Endometrial microvascular endothelial cells (primary cell): Measurements from ENCODE around the gene RPS3A. TPM values are rescaled to one million over a fixed set of nuclear protein-coding genes. Genes with fewer than 3 reads are reported as not detected.
"Not testable (repeated sequence)": the region's sequence is repeated elsewhere in the genome, so short reads cannot be mapped to it uniquely, and the experiment has no call there.

Source experiments
- in situ Hi-C: cut with HindIII; loops from 2 replicates; pipeline ENCODE4 v1.10.0; 2017; ENCODE audit warnings: low sequenced_read_pairs, low pct_unique_long_range_greater_than_20kb; ENCODE audit errors: inconsistent ontology term
- total RNA-seq: library from RNA; depleted of rRNA; stranded (reverse); fragments of >200 nt; gene quantifications from one replicate; pipeline ENCODE4 v1.2.3, GENCODE V29; 2015; ENCODE audit errors: inconsistent ontology term

The RPS3A gene
- total RNA-seq, 1 donor from 2014 or later, result 2,129 TPM

GRCh38 chr4:151107063-151107462 lies 7.6 kb downstream of the RPS3A start:
- in situ Hi-C loops, result no loop called here

GRCh38 chr4:151110236-151110635 lies 10.8 kb downstream of the RPS3A start:
- in situ Hi-C loops, result no loop called here

DNA sequence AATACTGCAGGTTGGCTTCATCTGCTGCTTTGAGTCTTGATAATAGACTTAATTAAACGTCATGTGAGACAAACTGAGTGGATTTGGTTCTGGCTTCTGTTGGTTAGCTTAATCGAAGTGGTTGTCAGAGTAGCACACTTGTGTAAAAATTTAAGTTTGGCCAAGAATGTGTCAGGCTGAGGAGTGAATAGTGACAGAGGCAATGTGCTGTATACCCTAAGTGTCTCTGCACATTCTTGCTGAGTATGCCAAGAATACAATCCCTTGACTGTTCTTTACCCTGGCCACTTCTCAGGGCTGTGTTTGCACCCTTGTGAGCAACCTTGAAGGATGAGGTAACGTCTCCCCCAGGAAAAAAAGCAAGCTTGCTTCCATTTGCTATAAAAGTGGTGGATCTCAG lies 14.9 kb downstream of the RPS3A start:
- in situ Hi-C loops, result no loop called here

DNA sequence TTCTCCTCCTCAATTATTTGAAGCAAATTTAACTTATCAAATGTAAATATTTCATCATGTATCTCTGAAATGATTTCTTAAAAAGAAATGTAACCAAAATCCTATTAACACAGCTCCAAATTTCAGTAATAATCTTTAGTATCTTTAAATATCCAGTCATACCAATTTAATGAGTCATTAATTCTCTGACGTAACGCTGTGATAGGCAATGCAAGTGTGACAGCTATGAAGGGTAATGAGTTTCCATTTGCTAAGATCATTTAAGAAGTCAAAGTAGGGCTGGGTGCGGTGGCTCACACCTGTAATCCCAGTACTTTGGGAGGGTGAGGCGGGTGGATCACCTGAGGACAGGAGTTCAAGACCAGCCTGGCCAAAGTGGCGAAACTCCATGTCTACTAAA lies 15.6 kb downstream of the RPS3A start:
- in situ Hi-C loops, result no loop called here

GRCh38 chr4:151117371-151117962 lies 18.0 kb downstream of the RPS3A start:
- in situ Hi-C loops, result no loop called here

- in situ Hi-C loops, result no loop called here
These were observed 30.4 kb downstream of the RPS3A start for GRCh38 chr4:151129796-151130195.

- in situ Hi-C loops, result no loop called here
These were observed 33.9 kb downstream of the RPS3A start for GRCh38 chr4:151133311-151133710.

DNA sequence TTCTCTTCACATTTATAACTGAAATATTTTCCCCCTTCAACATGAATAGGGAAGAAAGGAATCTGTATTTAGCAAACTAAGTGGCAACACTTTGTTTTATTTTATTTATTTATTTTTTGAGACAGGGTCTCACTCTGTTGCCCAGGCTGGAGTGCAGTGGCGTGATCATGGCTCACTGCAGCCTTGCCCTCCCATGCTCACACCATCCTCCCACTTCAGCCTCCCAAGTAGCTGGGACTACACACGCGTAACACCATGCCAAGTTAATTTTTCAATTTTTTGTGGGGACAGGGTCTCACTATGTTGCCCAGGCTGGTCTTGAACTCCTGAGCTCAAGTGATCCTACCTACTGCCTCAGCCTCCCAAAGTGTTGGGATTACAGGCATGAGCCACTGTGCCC lies 36.6 kb downstream of the RPS3A start:
- in situ Hi-C loops, result not testable (repeated sequence)

- in situ Hi-C loops, result no loop called here
These were observed 40.4 kb downstream of the RPS3A start for GRCh38 chr4:151139814-151140213.

- in situ Hi-C loops, result no loop called here
These were observed 43.3 kb downstream of the RPS3A start for GRCh38 chr4:151142758-151143157.

DNA sequence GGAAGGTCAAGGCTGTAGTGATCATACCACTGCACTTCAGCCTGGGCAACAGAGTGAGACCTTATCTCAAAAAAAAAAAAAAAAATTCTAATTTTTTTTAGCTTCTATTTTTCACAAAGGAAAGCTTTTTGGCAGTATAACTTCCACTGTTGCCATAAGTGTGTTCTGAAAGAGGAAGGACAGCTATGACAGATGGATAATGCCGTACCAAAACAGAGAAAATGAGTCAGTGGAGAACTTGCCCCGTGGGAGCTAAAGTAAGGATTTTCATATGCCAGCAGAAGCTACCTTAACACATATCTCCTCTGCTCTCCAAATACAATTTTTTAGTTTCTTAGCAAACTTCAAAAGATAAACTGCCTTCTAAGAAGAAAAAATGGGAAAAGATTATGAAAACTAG lies 43.7 kb downstream of the RPS3A start:
- in situ Hi-C loops, result no loop called here

DNA sequence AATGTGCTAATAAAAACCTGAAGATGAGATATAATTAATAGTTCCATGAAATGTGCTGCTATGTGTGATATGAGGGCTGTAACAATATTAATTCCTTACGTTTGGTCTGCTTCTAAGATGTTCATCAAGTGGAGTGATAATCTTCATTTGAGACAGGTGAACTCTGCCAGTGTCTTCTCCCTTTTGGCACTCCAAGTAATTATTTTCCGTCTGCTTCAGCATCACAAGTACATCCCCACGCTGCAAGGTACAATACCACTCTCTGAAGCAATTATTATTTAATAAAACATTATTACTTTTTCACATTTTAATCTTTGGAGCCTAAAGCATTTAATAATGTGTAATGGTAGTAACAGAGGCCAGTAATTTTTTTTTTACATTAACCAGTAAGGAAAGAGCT lies 44.4 kb downstream of the RPS3A start:
- in situ Hi-C loops, result no loop called here

DNA sequence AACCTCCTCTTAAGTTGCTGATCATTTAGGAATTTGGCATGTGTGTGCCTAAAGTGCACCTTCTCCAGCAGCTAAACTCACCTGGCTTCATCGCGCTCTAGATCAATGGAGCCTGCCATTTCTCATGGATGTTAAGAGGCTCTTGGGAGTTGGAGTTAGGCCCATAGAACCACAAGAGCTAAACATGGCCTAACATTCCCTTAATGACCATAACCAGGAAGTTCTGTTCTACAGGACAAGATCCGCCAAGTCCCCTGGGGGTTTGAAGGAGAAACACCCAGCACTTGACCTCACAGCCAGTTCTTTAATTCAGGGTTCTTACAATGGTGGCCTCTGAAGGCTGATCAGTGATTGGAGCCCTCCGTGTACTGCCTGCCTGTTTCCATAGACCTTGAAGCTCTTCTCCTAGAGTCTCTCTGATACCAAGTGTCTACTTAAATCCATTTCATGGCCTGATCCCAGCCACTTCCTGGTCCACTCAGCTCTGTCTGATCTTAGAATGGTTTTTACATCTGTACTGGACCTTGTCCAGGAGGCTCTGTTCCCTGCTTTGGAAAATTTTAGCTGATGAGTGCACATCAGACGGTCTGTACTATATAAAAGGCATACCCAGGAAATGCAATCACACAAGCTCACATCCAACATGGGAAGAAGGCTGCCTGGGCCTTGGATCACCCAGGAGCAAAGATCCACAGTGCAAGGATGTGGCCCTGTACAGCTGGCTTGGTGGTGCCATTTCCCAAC lies 45.1 kb downstream of the RPS3A start:
- in situ Hi-C loops, result no loop called here

- in situ Hi-C loops, result no loop called here
These were observed 47.6 kb downstream of the RPS3A start for GRCh38 chr4:151147000-151147399.

DNA sequence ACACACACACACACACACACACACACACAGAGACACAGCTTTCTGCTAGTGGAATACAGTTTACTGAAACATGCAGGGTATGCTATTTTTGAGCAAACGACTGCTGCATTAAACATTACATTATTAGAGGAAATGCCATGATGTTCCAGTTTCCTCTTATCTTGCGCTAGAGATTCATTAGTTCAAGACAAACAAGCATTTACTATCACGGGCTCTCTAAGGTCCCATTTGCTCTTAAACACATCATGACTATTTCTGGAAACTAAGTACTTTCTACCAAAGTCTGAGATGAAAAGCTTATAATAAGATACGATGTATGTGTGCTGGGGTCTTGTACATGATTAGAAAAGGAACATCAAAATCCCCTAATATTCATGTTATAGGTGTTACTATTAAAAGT lies 48.8 kb downstream of the RPS3A start:
- in situ Hi-C loops, result no loop called here

DNA sequence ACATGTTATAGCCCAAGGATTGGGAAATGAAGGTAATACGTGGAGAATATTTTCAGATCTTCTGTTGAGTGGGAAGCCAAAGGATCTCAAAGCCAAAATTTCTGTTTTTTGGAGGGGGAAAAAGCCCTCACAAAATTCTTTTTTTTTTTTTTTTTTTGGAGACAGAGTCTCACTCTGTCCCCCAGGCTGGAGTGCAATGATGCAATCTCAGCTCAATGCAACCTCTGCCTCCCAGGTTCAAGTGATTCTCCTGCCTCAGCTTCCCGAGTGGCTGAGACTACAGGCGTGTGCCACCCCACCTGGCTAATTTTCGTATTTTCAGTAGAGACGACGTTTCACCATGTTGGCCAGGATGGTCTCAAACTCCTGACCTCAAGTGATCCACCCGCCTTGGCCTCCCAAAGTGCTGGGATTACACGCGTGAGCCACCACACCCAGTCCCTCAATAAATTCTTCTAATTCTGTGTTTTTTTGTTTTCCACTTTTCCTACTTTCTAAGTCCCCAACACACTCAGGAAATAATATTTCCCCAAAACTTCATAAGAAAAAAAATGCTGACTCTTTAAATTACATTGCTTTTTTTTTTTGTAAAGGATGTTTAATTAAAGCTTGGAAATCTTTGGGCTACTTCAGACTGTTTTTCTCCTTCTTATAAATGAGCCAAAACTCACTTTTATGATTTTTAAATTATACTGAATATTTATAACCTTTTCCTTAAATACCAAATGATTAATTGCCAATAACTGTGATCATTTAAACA lies 51.6 kb downstream of the RPS3A start:
- in situ Hi-C loops, result no loop called here

DNA sequence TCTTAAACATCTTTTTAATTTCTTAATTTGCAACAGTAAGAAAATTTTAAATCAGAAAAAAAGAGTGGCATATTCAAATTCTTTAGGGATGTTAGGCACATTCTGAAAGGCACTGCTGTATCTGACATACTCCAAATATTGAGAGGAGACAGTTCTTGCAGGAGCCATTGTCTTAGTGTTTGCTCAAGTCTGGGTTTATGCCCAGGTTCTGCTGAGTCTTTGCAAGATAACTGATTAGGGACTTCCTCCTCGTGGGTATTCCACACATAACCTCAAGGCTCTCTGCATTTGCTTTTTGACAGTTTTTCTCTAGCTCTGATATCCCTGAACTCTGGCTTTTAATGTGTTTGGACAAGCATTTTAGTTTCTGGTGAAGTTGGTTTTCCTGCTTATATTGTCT lies 52.6 kb downstream of the RPS3A start:
- in situ Hi-C loops, result no loop called here

DNA sequence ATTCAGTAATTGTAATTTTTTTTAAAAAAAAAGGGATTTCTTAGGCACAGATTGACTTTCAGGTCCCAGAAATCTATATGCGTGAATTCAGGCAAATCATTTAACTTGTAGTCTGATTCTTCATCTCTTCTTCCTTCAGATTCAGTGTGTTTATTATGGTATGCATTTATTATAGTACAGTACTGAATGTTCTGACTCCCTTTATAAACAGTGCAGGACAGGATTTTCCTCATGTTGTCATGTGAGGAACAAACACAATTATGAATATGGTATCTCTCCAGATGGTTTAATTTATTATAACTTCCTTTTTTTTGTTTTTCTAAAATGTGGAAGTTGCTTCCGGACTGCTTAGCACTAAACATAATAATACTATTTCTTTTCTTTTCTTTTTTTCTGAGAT lies 54.2 kb downstream of the RPS3A start:
- in situ Hi-C loops, result no loop called here
